NCI-H2081 treated with DMSO at 0.1 percent for 48 hours (cell line): ENCODE results near the gene EFCC1.

Experiments used
- DNase-seq: peaks from one replicate; lab custom pipeline; 2025; lab: John Stamatoyannopoulos, UW

The EFCC1 gene

GRCh38 chr3:129032716-129033115 lies 31.6 kb downstream of the EFCC1 start:
- DNase-seq: no peak

- DNase-seq: no peak
Observed at GRCh38 chr3:129033151-129033550, 32.0 kb downstream of the EFCC1 start.

- DNase-seq: no peak
Observed at GRCh38 chr3:129033633-129034321, 32.7 kb downstream of the EFCC1 start.

- no peak for DNase-seq
Observed at GRCh38 chr3:129034642-129035041, 33.5 kb downstream of the EFCC1 start.

- no peak for DNase-seq
Observed at GRCh38 chr3:129035360-129036221, 34.5 kb downstream of the EFCC1 start.

- no peak for DNase-seq
Observed at GRCh38 chr3:129036222-129037092, 35.4 kb downstream of the EFCC1 start.

- no peak for DNase-seq
Observed at GRCh38 chr3:129037093-129037419, 36.0 kb downstream of the EFCC1 start.

GRCh38 chr3:129038121-129038855 lies 37.2 kb downstream of the EFCC1 start:
- DNase-seq: no peak

GRCh38 chr3:129039271-129040038 lies 38.4 kb downstream of the EFCC1 start:
- peak; percentile 74 for DNase-seq

GRCh38 chr3:129040039-129040336 lies 38.9 kb downstream of the EFCC1 start:
- DNase-seq: no peak

- no peak for DNase-seq
Observed at GRCh38 chr3:129040579-129041300, 39.6 kb downstream of the EFCC1 start.

GRCh38 chr3:129045675-129046036 lies 44.6 kb downstream of the EFCC1 start:
- DNase-seq: no peak

GRCh38 chr3:129046037-129046731 lies 45.1 kb downstream of the EFCC1 start:
- DNase-seq: no peak

GRCh38 chr3:129046732-129047552 lies 45.8 kb downstream of the EFCC1 start:
- no peak for DNase-seq

GRCh38 chr3:129047553-129047839 lies 46.4 kb downstream of the EFCC1 start:
- no peak for DNase-seq

- DNase-seq: no peak
Observed at GRCh38 chr3:129050556-129051295, 49.6 kb downstream of the EFCC1 start.

GRCh38 chr3:129051871-129052340 lies 50.8 kb downstream of the EFCC1 start:
- DNase-seq: no peak

GRCh38 chr3:129052675-129053074 lies 51.6 kb downstream of the EFCC1 start:
- peak; percentile 30 for DNase-seq
